ENCODE data around the gene MFSD6. TPM values are rescaled to one million over a fixed set of nuclear protein-coding genes. Genes with fewer than 3 reads are reported as not detected.

MFSD6 gene
- total RNA-seq, 4 donors from 2014 or later: 43.1 to 123 (median 60.5) TPM

GRCh38 chr2:190534310-190535120 is 126.4 kb downstream of the MFSD6 start, which contains the start of gene NEMP2:
NEMP2 (minus strand) TSS chr2:190534722; CDS start chr2:190534655, 67 bp downstream.
- ATAC-seq (ENCODE audit: low FRiP score): peak; percentile 88
- TF ChIP-seq CTCF (IDR thresholded peaks at IDR 0.05): no peak

GRCh38 chr2:190535121-190535439 is 126.9 kb downstream of the MFSD6 start:
- ATAC-seq (ENCODE audit: low FRiP score) (no peak), DNase-seq (ENCODE audit: low spot score) (no peak)
- no peak for TF ChIP-seq CTCF (IDR thresholded peaks at IDR 0.05)

More at GRCh38 chr2:190534310-190535120, 126.4 kb downstream of the MFSD6 start, which contains the start of gene NEMP2:
- DNase-seq (ENCODE audit: low spot score): peak; percentile 31

- TF ChIP-seq CTCF (IDR thresholded peaks at IDR 0.05): no peak
- no peak for ATAC-seq (ENCODE audit: low FRiP score)
- DNase-seq (ENCODE audit: low spot score): no peak
Measured at GRCh38 chr2:190535586-190535985, 127.4 kb downstream of the MFSD6 start.

GRCh38 chr2:190537765-190538164 is 129.6 kb downstream of the MFSD6 start:
- TF ChIP-seq CTCF (IDR thresholded peaks at IDR 0.05): no peak
- no peak for DNase-seq (ENCODE audit: low spot score)

GRCh38 chr2:190538201-190538600 is 130.0 kb downstream of the MFSD6 start:
- ATAC-seq (ENCODE audit: low FRiP score) (no peak), DNase-seq (ENCODE audit: low spot score) (no peak)
- TF ChIP-seq CTCF (IDR thresholded peaks at IDR 0.05): no peak

More at GRCh38 chr2:190537765-190538164, 129.6 kb downstream of the MFSD6 start:
- no peak for ATAC-seq (ENCODE audit: low FRiP score)

- TF ChIP-seq CTCF (IDR thresholded peaks at IDR 0.05): no peak
- ATAC-seq (ENCODE audit: low FRiP score) (no peak), DNase-seq (ENCODE audit: low spot score) (no peak)
Measured at GRCh38 chr2:190540048-190540447, 131.9 kb downstream of the MFSD6 start.

- no peak for ATAC-seq (ENCODE audit: low FRiP score)
- no peak for TF ChIP-seq CTCF (IDR thresholded peaks at IDR 0.05)
- DNase-seq (ENCODE audit: low spot score): no peak
Measured at GRCh38 chr2:190545093-190545492, 136.9 kb downstream of the MFSD6 start.

Data from omental fat pad (tissue), 4 donors.